ENCODE measurements around the gene COL4A1. TPM values are rescaled to one million over a fixed set of nuclear protein-coding genes. Genes with fewer than 3 reads are reported as not detected.

COL4A1 gene
- polyA plus RNA-seq, 1 of the 3 experiments (the other 2 are of a cell fraction) = 30.3 TPM

- H3K4me1 ChIP-seq (ENCODE audit: control insufficient read depth in 1 of 2, insufficient read depth in 2 of 2, low read depth in 1 of 2, low read length in 1 of 2) = peaks cover 20 to 22% of the 10 kb centered on the region in 2 experiments; a peak in 3 of 4 replicates
- ChIA-PET POLR2A (no interaction called here), CTCF (no interaction called here)
- H3F3A ChIP-seq (replicated peaks; ENCODE audit: insufficient read depth) = peaks cover 15% of the 10 kb centered on the region
- H3K79me2 ChIP-seq (ENCODE audit: insufficient read depth) = peaks cover 96% of the 10 kb centered on the region
- no peaks in the 10 kb centered on the region for H3K27me3 ChIP-seq (ENCODE audit: insufficient read depth)
- DNase-seq = no peak
- peaks cover 0 to 3% of the 10 kb centered on the region in 2 experiments for H3K36me3 ChIP-seq (replicated peaks in 1 of 2; ENCODE audit: control insufficient read depth in 1 of 2, insufficient read depth in 2 of 2, low read length in 1 of 2)
- H4K20me1 ChIP-seq (ENCODE audit: insufficient read depth) = no peaks in the 10 kb centered on the region
- H3K4me3 ChIP-seq (ENCODE audit: low read depth in 2 of 2, low read length in 1 of 2) = no peak overlapping the region
- TF ChIP-seq, protein P1, sequence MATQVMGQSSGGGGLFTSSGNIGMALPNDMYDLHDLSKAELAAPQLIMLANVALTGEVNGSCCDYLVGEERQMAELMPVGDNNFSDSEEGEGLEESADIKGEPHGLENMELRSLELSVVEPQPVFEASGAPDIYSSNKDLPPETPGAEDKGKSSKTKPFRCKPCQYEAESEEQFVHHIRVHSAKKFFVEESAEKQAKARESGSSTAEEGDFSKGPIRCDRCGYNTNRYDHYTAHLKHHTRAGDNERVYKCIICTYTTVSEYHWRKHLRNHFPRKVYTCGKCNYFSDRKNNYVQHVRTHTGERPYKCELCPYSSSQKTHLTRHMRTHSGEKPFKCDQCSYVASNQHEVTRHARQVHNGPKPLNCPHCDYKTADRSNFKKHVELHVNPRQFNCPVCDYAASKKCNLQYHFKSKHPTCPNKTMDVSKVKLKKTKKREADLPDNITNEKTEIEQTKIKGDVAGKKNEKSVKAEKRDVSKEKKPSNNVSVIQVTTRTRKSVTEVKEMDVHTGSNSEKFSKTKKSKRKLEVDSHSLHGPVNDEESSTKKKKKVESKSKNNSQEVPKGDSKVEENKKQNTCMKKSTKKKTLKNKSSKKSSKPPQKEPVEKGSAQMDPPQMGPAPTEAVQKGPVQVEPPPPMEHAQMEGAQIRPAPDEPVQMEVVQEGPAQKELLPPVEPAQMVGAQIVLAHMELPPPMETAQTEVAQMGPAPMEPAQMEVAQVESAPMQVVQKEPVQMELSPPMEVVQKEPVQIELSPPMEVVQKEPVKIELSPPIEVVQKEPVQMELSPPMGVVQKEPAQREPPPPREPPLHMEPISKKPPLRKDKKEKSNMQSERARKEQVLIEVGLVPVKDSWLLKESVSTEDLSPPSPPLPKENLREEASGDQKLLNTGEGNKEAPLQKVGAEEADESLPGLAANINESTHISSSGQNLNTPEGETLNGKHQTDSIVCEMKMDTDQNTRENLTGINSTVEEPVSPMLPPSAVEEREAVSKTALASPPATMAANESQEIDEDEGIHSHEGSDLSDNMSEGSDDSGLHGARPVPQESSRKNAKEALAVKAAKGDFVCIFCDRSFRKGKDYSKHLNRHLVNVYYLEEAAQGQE (IDR thresholded peaks at IDR 0.05; ENCODE audit: low read depth, low read length) = no peak
- TF ChIP-seq YY1 (IDR thresholded peaks at IDR 0.05; ENCODE audit: low read depth) (no peak), TCF12 (IDR thresholded peaks at IDR 0.05) (no peak), SMC3 (IDR thresholded peaks at IDR 0.05; ENCODE audit: low read depth, low read length) (no peak), EZH2phosphoT487 (IDR thresholded peaks at IDR 0.05; ENCODE audit: borderline replicate concordance, low read depth) (no peak)
- TF ChIP-seq, protein P2, sequence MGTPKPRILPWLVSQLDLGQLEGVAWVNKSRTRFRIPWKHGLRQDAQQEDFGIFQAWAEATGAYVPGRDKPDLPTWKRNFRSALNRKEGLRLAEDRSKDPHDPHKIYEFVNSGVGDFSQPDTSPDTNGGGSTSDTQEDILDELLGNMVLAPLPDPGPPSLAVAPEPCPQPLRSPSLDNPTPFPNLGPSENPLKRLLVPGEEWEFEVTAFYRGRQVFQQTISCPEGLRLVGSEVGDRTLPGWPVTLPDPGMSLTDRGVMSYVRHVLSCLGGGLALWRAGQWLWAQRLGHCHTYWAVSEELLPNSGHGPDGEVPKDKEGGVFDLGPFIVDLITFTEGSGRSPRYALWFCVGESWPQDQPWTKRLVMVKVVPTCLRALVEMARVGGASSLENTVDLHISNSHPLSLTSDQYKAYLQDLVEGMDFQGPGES (IDR thresholded peaks at IDR 0.05; ENCODE audit: low read depth, low read length) = no peak
- H3K9ac ChIP-seq = no peak overlapping the region
- no peak overlapping the region for H2AFZ ChIP-seq (ENCODE audit: low read depth)
- H3K9me2 ChIP-seq = no peaks in the 10 kb centered on the region
- WGBS (ENCODE audit: low lambda C conversion rate) = 98% methylated on average over 9 of the region's 12 CpGs
- H3K9me3 ChIP-seq = no peaks in the 10 kb centered on the region
- no peak overlapping the region for H3K27ac ChIP-seq (ENCODE audit: low read depth in 2 of 2, low read length in 1 of 2)
- no peak overlapping the region for H3K4me2 ChIP-seq
These were observed 26.9 kb upstream of the COL4A1 start for GRCh38 chr13:110333837-110334236.

DNA sequence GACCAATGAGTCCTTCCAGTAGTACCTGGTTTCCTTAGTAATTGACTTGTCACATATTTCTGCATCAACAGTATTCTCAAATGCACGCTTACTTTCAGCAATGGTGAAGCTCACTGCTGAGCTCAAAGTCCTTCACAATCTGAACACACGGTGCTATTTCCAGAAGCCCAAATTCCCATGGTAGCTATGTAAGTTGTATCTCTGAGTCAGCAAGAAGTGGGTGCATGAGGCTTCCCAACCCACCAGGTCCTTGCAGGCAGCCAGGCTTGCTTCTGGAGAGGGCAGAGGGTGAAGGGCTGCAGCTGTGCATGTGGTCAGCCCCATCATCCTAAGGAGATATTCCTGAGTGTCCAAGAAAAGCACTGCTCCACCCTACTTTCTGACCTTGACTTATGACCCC, 25.8 kb upstream of the COL4A1 start:
- H3K4me3 ChIP-seq (ENCODE audit: low read depth in 2 of 2, low read length in 1 of 2) = no peak overlapping the region
- no peaks in the 10 kb centered on the region for H4K20me1 ChIP-seq (ENCODE audit: insufficient read depth)
- TF ChIP-seq ELF1 (IDR thresholded peaks at IDR 0.05) (no peak), FOXM1 (IDR thresholded peaks at IDR 0.05; ENCODE audit: low read depth) (no peak), CHD2 (IDR thresholded peaks at IDR 0.05; ENCODE audit: low read length, partially characterized antibody) (no peak)
- TF ChIP-seq, protein P3, sequence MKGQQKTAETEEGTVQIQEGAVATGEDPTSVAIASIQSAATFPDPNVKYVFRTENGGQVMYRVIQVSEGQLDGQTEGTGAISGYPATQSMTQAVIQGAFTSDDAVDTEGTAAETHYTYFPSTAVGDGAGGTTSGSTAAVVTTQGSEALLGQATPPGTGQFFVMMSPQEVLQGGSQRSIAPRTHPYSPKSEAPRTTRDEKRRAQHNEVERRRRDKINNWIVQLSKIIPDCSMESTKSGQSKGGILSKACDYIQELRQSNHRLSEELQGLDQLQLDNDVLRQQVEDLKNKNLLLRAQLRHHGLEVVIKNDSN (IDR thresholded peaks at IDR 0.05; ENCODE audit: borderline replicate concordance, low read depth) = no peak
- peaks cover 16 to 33% of the 10 kb centered on the region in 2 experiments; a peak in 3 of 4 replicates for H3K4me1 ChIP-seq (ENCODE audit: control insufficient read depth in 1 of 2, insufficient read depth in 2 of 2, low read depth in 1 of 2, low read length in 1 of 2)
- no peaks in the 10 kb centered on the region for H3K9me2 ChIP-seq
- peaks cover 0 to 3% of the 10 kb centered on the region in 2 experiments for H3K36me3 ChIP-seq (replicated peaks in 1 of 2; ENCODE audit: control insufficient read depth in 1 of 2, insufficient read depth in 2 of 2, low read length in 1 of 2)
- ChIA-PET POLR2A (no interaction called here), CTCF (no interaction called here)
- WGBS (ENCODE audit: low lambda C conversion rate) = 92% methylated on average over 2 of the region's 2 CpGs
- H3K4me2 ChIP-seq = no peak overlapping the region
- H3K27ac ChIP-seq (ENCODE audit: low read depth in 2 of 2, low read length in 1 of 2) = no peak overlapping the region
- peaks cover 96% of the 10 kb centered on the region for H3K79me2 ChIP-seq (ENCODE audit: insufficient read depth)
- H3K9me3 ChIP-seq = no peaks in the 10 kb centered on the region
- no peak overlapping the region for H3K9ac ChIP-seq
- DNase-seq = no peak
- peaks cover 18% of the 10 kb centered on the region for H3F3A ChIP-seq (replicated peaks; ENCODE audit: insufficient read depth)
- H2AFZ ChIP-seq (ENCODE audit: low read depth) = no peak overlapping the region
- H3K27me3 ChIP-seq (ENCODE audit: insufficient read depth) = no peaks in the 10 kb centered on the region
